Activated naive CD4-positive, alpha-beta T cell treated with Interleukin-2 at 50 U/mL for 16 hours (primary cell): ENCODE measurements around the gene FMN1.

Experiments
- DNase-seq: peaks from one replicate; pipeline ENCODE4 v3.0.0-alpha.2; 2020

Gene FMN1

GRCh38 chr15:32843219-32843815, 351.2 kb downstream of the FMN1 start:
- no peak for DNase-seq

- DNase-seq, result no peak
These were observed 352.4 kb downstream of the FMN1 start for GRCh38 chr15:32842081-32842480.

GRCh38 chr15:32840507-32841245, 353.8 kb downstream of the FMN1 start:
- DNase-seq, result no peak

GRCh38 chr15:32838820-32839219, 355.7 kb downstream of the FMN1 start:
- no peak for DNase-seq

- DNase-seq, result no peak
These were observed 356.2 kb downstream of the FMN1 start for GRCh38 chr15:32838338-32838737.

- DNase-seq, result no peak
These were observed 356.6 kb downstream of the FMN1 start for GRCh38 chr15:32837935-32838334.

- DNase-seq, result no peak
These were observed 360.4 kb downstream of the FMN1 start for GRCh38 chr15:32834156-32834555.

GRCh38 chr15:32833379-32833821, 361.1 kb downstream of the FMN1 start:
- no peak for DNase-seq

- DNase-seq, result no peak
These were observed 363.0 kb downstream of the FMN1 start for GRCh38 chr15:32831485-32831884.

GRCh38 chr15:32830241-32830640, 364.3 kb downstream of the FMN1 start:
- DNase-seq, result no peak

- no peak for DNase-seq
These were observed 365.1 kb downstream of the FMN1 start for GRCh38 chr15:32829436-32829835.

GRCh38 chr15:32828507-32829186, 365.9 kb downstream of the FMN1 start:
- DNase-seq, result no peak

GRCh38 chr15:32826685-32827084, 367.8 kb downstream of the FMN1 start:
- DNase-seq, result no peak

- no peak for DNase-seq
These were observed 369.3 kb downstream of the FMN1 start for GRCh38 chr15:32825219-32825618.

- no peak for DNase-seq
These were observed 369.7 kb downstream of the FMN1 start for GRCh38 chr15:32824777-32825176.

- no peak for DNase-seq
These were observed 370.8 kb downstream of the FMN1 start for GRCh38 chr15:32823750-32824149.

- DNase-seq, result no peak
These were observed 371.8 kb downstream of the FMN1 start for GRCh38 chr15:32822739-32823138.

- no peak for DNase-seq
These were observed 375.1 kb downstream of the FMN1 start for GRCh38 chr15:32819448-32819847.

- DNase-seq, result no peak
These were observed 375.6 kb downstream of the FMN1 start for GRCh38 chr15:32818758-32819447.

- DNase-seq, result no peak
These were observed 376.9 kb downstream of the FMN1 start for GRCh38 chr15:32817577-32817976.

- no peak for DNase-seq
These were observed 387.2 kb downstream of the FMN1 start for GRCh38 chr15:32807331-32807730.

GRCh38 chr15:32803631-32804030, 390.9 kb downstream of the FMN1 start:
- DNase-seq, result no peak

- no peak for DNase-seq
These were observed 392.1 kb downstream of the FMN1 start for GRCh38 chr15:32802286-32802936.
